WTC11 (cell line): Measurements from ENCODE around the gene ODAD4. TPM values are rescaled to one million over a fixed set of nuclear protein-coding genes. Genes with fewer than 3 reads are reported as not detected.

ENCODE experiments used
- ATAC-seq: fragments of 200-7000 bp; cut with Tn5 transposase; 2 replicates; pipeline ENCODE4 v1.10.0; 2021; ENCODE audit warnings: mild to moderate bottlenecking, moderate library complexity
- CTCF ChIA-PET: fragments of 300-600 bp; sonication (Branson Sonifier 250); formaldehyde crosslinking; loops from one replicate; lab custom pipeline; 2021; ENCODE audit warnings: antibody characterized with exemption; lab: Charles Lee
- POLR2A ChIA-PET: fragments of 350-600 bp; sonication (Branson Sonifier 250); formaldehyde crosslinking; loops from one replicate; lab custom pipeline; 2021; ENCODE audit warnings: antibody characterized with exemption; lab: Charles Lee
- DNase-seq: peaks from one replicate; pipeline ENCODE4 v3.0.0; 2021; ENCODE audit warnings: low spot score
- H3K27ac Mint-ChIP-seq: 2 replicates; pipeline ENCODE4 v1.8.0; 2021; ENCODE audit warnings: mixed read lengths
- H3K27me3 Mint-ChIP-seq: 2 replicates; pipeline ENCODE4 v1.8.0; 2021; ENCODE audit warnings: low read depth, mild to moderate bottlenecking, moderate library complexity, mixed read lengths
- H3K36me3 Mint-ChIP-seq: 2 replicates; pipeline ENCODE4 v1.8.0; 2021; ENCODE audit warnings: mixed read lengths
- H3K4me1 Mint-ChIP-seq: 2 replicates; pipeline ENCODE4 v1.8.0; 2022; ENCODE audit warnings: mixed read lengths
- H3K4me3 Mint-ChIP-seq: 2 replicates; pipeline ENCODE4 v1.8.0; 2021; ENCODE audit warnings: mild to moderate bottlenecking, moderate library complexity, mixed read lengths
- H3K9me3 Mint-ChIP-seq: 2 replicates; pipeline ENCODE4 v1.8.0; 2021; ENCODE audit warnings: mixed read lengths
- ATF1 ChIP-seq: sonication (generic); formaldehyde crosslinking; IDR thresholded peaks from 2 replicates; pipeline ENCODE4 v1.8.1; 2023; ENCODE audit warnings: mild to moderate bottlenecking, moderate library complexity, missing genetic modification reagents
- CREM ChIP-seq: sonication (generic); formaldehyde crosslinking; IDR thresholded peaks from 2 replicates; pipeline ENCODE4 v1.8.1; 2022; ENCODE audit warnings: mild to moderate bottlenecking, missing genetic modification reagents, moderate library complexity
- EMX1 ChIP-seq: fragments of 250-450 bp; sonication (Bioruptor Pico); IDR thresholded peaks from 2 replicates; pipeline ENCODE4 v1.8.0; 2021; ENCODE audit warnings: mild to moderate bottlenecking
- ETV6 ChIP-seq: sonication (generic); formaldehyde crosslinking; IDR thresholded peaks from 2 replicates; pipeline ENCODE4 v1.8.1; 2022; ENCODE audit warnings: mild to moderate bottlenecking, missing genetic modification reagents
- FOXK1 ChIP-seq: sonication (generic); formaldehyde crosslinking; IDR thresholded peaks from 2 replicates; pipeline ENCODE4 v1.8.0; 2022; ENCODE audit warnings: mild to moderate bottlenecking, moderate library complexity, missing genetic modification reagents
- NFATC4 ChIP-seq: fragments of 250-450 bp; sonication (Bioruptor Pico); IDR thresholded peaks from 2 replicates; pipeline ENCODE4 v1.9.0; 2021; ENCODE audit warnings: mild to moderate bottlenecking
- NFE2L1 ChIP-seq: sonication (generic); formaldehyde crosslinking; IDR thresholded peaks from 2 replicates; pipeline ENCODE4 v1.8.1; 2023; ENCODE audit warnings: missing genetic modification reagents
- SP1 ChIP-seq: sonication (generic); formaldehyde crosslinking; conservative IDR thresholded peaks from 2 replicates; pipeline ENCODE4 v1.8.1; 2022; ENCODE audit warnings: missing genetic modification reagents
- TEAD1 ChIP-seq: sonication (generic); formaldehyde crosslinking; IDR thresholded peaks from 2 replicates; pipeline ENCODE4 v1.8.0; 2022; ENCODE audit warnings: mild to moderate bottlenecking, missing genetic modification reagents
- ZNF138 ChIP-seq: sonication (generic); formaldehyde crosslinking; conservative IDR thresholded peaks from 2 replicates; pipeline ENCODE4 v1.8.1; 2022; ENCODE audit warnings: mild to moderate bottlenecking, moderate library complexity, missing genetic modification reagents
- ZNF219 ChIP-seq: sonication (generic); formaldehyde crosslinking; IDR thresholded peaks from 2 replicates; pipeline ENCODE4 v1.8.0; 2023; ENCODE audit warnings: missing genetic modification reagents, mild to moderate bottlenecking, borderline replicate concordance
- ZNF317 ChIP-seq: sonication (generic); formaldehyde crosslinking; IDR thresholded peaks from 2 replicates; pipeline ENCODE4 v1.8.1; 2023; ENCODE audit warnings: low read depth, mild to moderate bottlenecking, moderate library complexity, missing genetic modification reagents, borderline replicate concordance
- total RNA-seq: library from RNA; stranded (reverse); gene quantifications from 3 replicates; pipeline ENCODE4 v1.2.3, GENCODE V29; 2021
- TF ChIP-seq, protein P1 (sequence below): sonication (generic); formaldehyde crosslinking; IDR thresholded peaks from 2 replicates; pipeline ENCODE4 v1.8.1; 2023; ENCODE audit warnings: mild to moderate bottlenecking, missing genetic modification reagents, moderate library complexity
- TF ChIP-seq, protein P2 (sequence below): sonication (generic); formaldehyde crosslinking; IDR thresholded peaks from 2 replicates; pipeline ENCODE4 v1.8.1; 2023; ENCODE audit warnings: mild to moderate bottlenecking, missing genetic modification reagents, borderline replicate concordance
- TF ChIP-seq, protein P3 (sequence below): sonication (generic); formaldehyde crosslinking; IDR thresholded peaks from 2 replicates; pipeline ENCODE4 v1.8.0; 2023; ENCODE audit warnings: mild to moderate bottlenecking, missing genetic modification reagents
- TF ChIP-seq, protein P4 (sequence below): sonication (generic); formaldehyde crosslinking; IDR thresholded peaks from 2 replicates; pipeline ENCODE4 v1.8.1; 2023; ENCODE audit warnings: mild to moderate bottlenecking, missing genetic modification reagents, moderate library complexity
- TF ChIP-seq, protein P5 (sequence below): fragments of 250-450 bp; sonication (Bioruptor Pico); IDR thresholded peaks from 2 replicates; pipeline ENCODE4 v1.9.0; 2021; ENCODE audit warnings: moderate library complexity, mild to moderate bottlenecking, inconsistent platforms, borderline replicate concordance
- TF ChIP-seq, protein P6 (sequence below): sonication (generic); formaldehyde crosslinking; IDR thresholded peaks from 2 replicates; pipeline ENCODE4 v1.8.0; 2022; ENCODE audit warnings: mild to moderate bottlenecking, missing genetic modification reagents
- TF ChIP-seq, protein P7 (sequence below): sonication (generic); formaldehyde crosslinking; IDR thresholded peaks from 2 replicates; pipeline ENCODE4 v1.8.0; 2022; ENCODE audit warnings: mild to moderate bottlenecking, missing genetic modification reagents

The ODAD4 gene
- total RNA-seq, 1 experiment from 2014 or later = 1.9 TPM

DNA sequence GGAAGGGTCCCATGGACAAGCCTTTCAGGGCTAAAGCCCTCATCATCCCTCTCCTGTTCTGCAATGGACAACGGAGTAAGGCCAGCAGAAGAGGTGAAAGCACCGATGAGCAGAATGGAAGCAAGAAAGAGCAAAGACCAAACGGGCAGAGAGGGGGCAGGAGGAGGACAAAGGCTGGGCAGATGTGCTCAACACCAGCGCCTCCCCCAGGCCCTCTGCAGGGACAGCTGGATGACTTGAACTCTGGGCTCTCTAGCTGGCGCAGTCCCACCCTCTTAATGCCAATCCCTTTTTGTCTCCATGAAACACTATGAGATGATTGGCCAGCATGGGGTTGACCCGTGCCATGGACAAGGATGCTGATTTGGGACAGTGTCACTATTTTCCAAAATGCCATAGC is 33.7 kb upstream of the ODAD4 start:
- no peaks in the 10 kb centered on the region; the same call in 1 of the 2 replicates for H3K27me3 Mint-ChIP-seq
- ATAC-seq = peak; percentile 43; the same call in 1 of the 2 replicates
- H3K9me3 Mint-ChIP-seq = no peaks in the 10 kb centered on the region
- H3K4me3 Mint-ChIP-seq = no peak overlapping the region
- CTCF ChIA-PET = interaction anchor here (1.7 kb wide), 1 partner anchor 63 kb away, joined by 10 read pairs; no protein-coding TSS in a partner anchor
- H3K27ac Mint-ChIP-seq = peak overlapping the region; percentile 32; the same call in 1 of the 2 replicates
- H3K36me3 Mint-ChIP-seq = peaks cover 82% of the 10 kb centered on the region
- POLR2A ChIA-PET = interaction anchor here (1.0 kb wide), 1 partner anchor 17 kb away, joined by 3 read pairs; no protein-coding TSS in a partner anchor
- no peak for DNase-seq
- TF ChIP-seq ATF1 (CRISPR knock-in tag) (no peak), NFE2L1 (CRISPR knock-in tag) (no peak), NFATC4 (CRISPR knock-in tag) (no peak)
- H3K4me1 Mint-ChIP-seq = no peaks in the 10 kb centered on the region

DNA sequence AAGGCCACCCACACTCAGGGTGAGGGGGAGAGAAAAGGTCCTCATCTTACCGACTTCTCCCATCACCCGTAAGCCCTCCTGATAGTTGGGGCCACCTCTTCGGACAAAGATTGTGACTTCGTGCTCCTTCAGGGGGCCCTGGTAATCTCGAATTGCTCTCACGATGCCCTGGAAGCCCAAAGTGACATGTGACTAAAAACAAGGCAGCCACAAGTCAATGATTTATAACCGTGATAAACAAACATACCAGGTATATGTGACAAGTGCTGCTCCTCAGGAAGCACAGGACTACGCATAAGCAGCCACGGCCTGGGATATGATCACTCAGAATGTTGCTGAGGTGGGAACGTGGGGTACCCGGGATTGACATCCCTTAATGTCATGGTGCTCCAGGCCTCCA is 28.8 kb upstream of the ODAD4 start:
- H3K27ac Mint-ChIP-seq = no peak overlapping the region
- peaks cover 81% of the 10 kb centered on the region for H3K36me3 Mint-ChIP-seq

More for the DNA sequence above, 28.8 kb upstream of the ODAD4 start:
- H3K4me3 Mint-ChIP-seq = no peak overlapping the region
- ChIA-PET CTCF (no interaction called here), POLR2A (no interaction called here)
- no peaks in the 10 kb centered on the region for H3K27me3 Mint-ChIP-seq
- ATAC-seq = no peak
- no peaks in the 10 kb centered on the region for H3K4me1 Mint-ChIP-seq
- no peak for TF ChIP-seq ZNF219 (CRISPR knock-in tag)
- no peak for TF ChIP-seq CREM (CRISPR knock-in tag)
- TF ChIP-seq, protein P1, sequence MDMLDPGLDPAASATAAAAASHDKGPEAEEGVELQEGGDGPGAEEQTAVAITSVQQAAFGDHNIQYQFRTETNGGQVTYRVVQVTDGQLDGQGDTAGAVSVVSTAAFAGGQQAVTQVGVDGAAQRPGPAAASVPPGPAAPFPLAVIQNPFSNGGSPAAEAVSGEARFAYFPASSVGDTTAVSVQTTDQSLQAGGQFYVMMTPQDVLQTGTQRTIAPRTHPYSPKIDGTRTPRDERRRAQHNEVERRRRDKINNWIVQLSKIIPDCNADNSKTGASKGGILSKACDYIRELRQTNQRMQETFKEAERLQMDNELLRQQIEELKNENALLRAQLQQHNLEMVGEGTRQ (CRISPR knock-in tag) = no peak
- TF ChIP-seq, protein P2, sequence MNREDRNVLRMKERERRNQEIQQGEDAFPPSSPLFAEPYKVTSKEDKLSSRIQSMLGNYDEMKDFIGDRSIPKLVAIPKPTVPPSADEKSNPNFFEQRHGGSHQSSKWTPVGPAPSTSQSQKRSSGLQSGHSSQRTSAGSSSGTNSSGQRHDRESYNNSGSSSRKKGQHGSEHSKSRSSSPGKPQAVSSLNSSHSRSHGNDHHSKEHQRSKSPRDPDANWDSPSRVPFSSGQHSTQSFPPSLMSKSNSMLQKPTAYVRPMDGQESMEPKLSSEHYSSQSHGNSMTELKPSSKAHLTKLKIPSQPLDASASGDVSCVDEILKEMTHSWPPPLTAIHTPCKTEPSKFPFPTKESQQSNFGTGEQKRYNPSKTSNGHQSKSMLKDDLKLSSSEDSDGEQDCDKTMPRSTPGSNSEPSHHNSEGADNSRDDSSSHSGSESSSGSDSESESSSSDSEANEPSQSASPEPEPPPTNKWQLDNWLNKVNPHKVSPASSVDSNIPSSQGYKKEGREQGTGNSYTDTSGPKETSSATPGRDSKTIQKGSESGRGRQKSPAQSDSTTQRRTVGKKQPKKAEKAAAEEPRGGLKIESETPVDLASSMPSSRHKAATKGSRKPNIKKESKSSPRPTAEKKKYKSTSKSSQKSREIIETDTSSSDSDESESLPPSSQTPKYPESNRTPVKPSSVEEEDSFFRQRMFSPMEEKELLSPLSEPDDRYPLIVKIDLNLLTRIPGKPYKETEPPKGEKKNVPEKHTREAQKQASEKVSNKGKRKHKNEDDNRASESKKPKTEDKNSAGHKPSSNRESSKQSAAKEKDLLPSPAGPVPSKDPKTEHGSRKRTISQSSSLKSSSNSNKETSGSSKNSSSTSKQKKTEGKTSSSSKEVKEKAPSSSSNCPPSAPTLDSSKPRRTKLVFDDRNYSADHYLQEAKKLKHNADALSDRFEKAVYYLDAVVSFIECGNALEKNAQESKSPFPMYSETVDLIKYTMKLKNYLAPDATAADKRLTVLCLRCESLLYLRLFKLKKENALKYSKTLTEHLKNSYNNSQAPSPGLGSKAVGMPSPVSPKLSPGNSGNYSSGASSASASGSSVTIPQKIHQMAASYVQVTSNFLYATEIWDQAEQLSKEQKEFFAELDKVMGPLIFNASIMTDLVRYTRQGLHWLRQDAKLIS (CRISPR knock-in tag) = no peak
- TF ChIP-seq, protein P3, sequence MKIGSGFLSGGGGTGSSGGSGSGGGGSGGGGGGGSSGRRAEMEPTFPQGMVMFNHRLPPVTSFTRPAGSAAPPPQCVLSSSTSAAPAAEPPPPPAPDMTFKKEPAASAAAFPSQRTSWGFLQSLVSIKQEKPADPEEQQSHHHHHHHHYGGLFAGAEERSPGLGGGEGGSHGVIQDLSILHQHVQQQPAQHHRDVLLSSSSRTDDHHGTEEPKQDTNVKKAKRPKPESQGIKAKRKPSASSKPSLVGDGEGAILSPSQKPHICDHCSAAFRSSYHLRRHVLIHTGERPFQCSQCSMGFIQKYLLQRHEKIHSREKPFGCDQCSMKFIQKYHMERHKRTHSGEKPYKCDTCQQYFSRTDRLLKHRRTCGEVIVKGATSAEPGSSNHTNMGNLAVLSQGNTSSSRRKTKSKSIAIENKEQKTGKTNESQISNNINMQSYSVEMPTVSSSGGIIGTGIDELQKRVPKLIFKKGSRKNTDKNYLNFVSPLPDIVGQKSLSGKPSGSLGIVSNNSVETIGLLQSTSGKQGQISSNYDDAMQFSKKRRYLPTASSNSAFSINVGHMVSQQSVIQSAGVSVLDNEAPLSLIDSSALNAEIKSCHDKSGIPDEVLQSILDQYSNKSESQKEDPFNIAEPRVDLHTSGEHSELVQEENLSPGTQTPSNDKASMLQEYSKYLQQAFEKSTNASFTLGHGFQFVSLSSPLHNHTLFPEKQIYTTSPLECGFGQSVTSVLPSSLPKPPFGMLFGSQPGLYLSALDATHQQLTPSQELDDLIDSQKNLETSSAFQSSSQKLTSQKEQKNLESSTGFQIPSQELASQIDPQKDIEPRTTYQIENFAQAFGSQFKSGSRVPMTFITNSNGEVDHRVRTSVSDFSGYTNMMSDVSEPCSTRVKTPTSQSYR (CRISPR knock-in tag) = no peak
- TF ChIP-seq SP1 = no peak
- TF ChIP-seq, protein P4, sequence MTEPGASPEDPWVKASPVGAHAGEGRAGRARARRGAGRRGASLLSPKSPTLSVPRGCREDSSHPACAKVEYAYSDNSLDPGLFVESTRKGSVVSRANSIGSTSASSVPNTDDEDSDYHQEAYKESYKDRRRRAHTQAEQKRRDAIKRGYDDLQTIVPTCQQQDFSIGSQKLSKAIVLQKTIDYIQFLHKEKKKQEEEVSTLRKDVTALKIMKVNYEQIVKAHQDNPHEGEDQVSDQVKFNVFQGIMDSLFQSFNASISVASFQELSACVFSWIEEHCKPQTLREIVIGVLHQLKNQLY (CRISPR knock-in tag) = no peak
- TF ChIP-seq, protein P5, sequence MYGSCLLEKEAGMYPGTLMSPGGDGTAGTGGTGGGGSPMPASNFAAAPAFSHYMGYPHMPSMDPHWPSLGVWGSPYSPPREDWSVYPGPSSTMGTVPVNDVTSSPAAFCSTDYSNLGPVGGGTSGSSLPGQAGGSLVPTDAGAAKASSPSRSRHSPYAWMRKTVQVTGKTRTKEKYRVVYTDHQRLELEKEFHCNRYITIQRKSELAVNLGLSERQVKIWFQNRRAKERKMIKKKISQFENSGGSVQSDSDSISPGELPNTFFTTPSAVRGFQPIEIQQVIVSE = no peak
- no peak for TF ChIP-seq TEAD1 (CRISPR knock-in tag)
- TF ChIP-seq ETV6 = no peak
- TF ChIP-seq, protein P6, sequence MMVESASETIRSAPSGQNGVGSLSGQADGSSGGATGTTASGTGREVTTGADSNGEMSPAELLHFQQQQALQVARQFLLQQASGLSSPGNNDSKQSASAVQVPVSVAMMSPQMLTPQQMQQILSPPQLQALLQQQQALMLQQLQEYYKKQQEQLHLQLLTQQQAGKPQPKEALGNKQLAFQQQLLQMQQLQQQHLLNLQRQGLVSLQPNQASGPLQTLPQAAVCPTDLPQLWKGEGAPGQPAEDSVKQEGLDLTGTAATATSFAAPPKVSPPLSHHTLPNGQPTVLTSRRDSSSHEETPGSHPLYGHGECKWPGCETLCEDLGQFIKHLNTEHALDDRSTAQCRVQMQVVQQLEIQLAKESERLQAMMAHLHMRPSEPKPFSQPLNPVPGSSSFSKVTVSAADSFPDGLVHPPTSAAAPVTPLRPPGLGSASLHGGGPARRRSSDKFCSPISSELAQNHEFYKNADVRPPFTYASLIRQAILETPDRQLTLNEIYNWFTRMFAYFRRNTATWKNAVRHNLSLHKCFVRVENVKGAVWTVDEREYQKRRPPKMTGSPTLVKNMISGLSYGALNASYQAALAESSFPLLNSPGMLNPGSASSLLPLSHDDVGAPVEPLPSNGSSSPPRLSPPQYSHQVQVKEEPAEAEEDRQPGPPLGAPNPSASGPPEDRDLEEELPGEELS (CRISPR knock-in tag) = no peak
- TF ChIP-seq ZNF138 = no peak
- TF ChIP-seq FOXK1 (CRISPR knock-in tag) = no peak
- no peak for TF ChIP-seq ZNF317 (CRISPR knock-in tag)
- TF ChIP-seq, protein P7, sequence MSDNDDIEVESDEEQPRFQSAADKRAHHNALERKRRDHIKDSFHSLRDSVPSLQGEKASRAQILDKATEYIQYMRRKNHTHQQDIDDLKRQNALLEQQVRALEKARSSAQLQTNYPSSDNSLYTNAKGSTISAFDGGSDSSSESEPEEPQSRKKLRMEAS (CRISPR knock-in tag) = no peak
- TF ChIP-seq EMX1 = no peak
- TF ChIP-seq NFATC4 (CRISPR knock-in tag) = no peak
- DNase-seq = no peak
- no peaks in the 10 kb centered on the region for H3K9me3 Mint-ChIP-seq
